Progenitor cell of endocrine pancreas (in vitro differentiated cells): ENCODE results near the gene STH. TPM values are rescaled to one million over a fixed set of nuclear protein-coding genes. Genes with fewer than 3 reads are reported as not detected.

Experiments used
- DNase-seq: peaks from one replicate; pipeline ENCODE4 v3.0.0; 2021; ENCODE audit warnings: low spot score; ENCODE audit not compliant: unreplicated experiment
- H3K27ac Mint-ChIP-seq: 2 replicates; pipeline ENCODE4 v1.8.0; 2021; ENCODE audit warnings: mild to moderate bottlenecking, moderate library complexity, mixed read lengths
- H3K27me3 Mint-ChIP-seq: 2 replicates; pipeline ENCODE4 v1.8.0; 2021; ENCODE audit warnings: mixed read lengths
- H3K36me3 Mint-ChIP-seq: 2 replicates; pipeline ENCODE4 v1.8.0; 2022; ENCODE audit warnings: mixed read lengths; ENCODE audit not compliant: insufficient read depth
- H3K4me1 Mint-ChIP-seq: 2 replicates; pipeline ENCODE4 v1.8.0; 2021; ENCODE audit warnings: low read depth, mixed read lengths
- H3K4me3 Mint-ChIP-seq: 2 replicates; pipeline ENCODE4 v1.8.0; 2021; ENCODE audit warnings: low read depth, mild to moderate bottlenecking, moderate library complexity, mixed read lengths
- H3K9me3 Mint-ChIP-seq: 2 replicates; pipeline ENCODE4 v1.8.0; 2021; ENCODE audit warnings: low read depth, mixed read lengths
- total RNA-seq: library from RNA; stranded (reverse); gene quantifications from 2 replicates; pipeline ENCODE4 v1.2.1, GENCODE V29; 2021
- TF ChIP-seq, protein P1 (sequence below): fragments of 200-600 bp; sonication (generic); IDR thresholded peaks from one replicate; pipeline ENCODE4 v1.5.0; 2021; ENCODE audit warnings: antibody characterized with exemption, mild to moderate bottlenecking; ENCODE audit not compliant: unreplicated experiment

The STH gene
- total RNA-seq, 1 donor from 2014 or later, result not detected

- Mint-ChIP-seq H3K27me3 (no peaks in the 10 kb centered on the region), H3K4me1 (peaks cover 12% of the 10 kb centered on the region), H3K36me3 (peaks cover 34% of the 10 kb centered on the region), H3K9me3 (no peaks in the 10 kb centered on the region), H3K27ac (peak overlapping the region; percentile 85), H3K4me3 (no peak overlapping the region)
- DNase-seq, result no peak
- TF ChIP-seq, protein P1, sequence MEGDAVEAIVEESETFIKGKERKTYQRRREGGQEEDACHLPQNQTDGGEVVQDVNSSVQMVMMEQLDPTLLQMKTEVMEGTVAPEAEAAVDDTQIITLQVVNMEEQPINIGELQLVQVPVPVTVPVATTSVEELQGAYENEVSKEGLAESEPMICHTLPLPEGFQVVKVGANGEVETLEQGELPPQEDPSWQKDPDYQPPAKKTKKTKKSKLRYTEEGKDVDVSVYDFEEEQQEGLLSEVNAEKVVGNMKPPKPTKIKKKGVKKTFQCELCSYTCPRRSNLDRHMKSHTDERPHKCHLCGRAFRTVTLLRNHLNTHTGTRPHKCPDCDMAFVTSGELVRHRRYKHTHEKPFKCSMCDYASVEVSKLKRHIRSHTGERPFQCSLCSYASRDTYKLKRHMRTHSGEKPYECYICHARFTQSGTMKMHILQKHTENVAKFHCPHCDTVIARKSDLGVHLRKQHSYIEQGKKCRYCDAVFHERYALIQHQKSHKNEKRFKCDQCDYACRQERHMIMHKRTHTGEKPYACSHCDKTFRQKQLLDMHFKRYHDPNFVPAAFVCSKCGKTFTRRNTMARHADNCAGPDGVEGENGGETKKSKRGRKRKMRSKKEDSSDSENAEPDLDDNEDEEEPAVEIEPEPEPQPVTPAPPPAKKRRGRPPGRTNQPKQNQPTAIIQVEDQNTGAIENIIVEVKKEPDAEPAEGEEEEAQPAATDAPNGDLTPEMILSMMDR, result no peak
These were observed 45.9 kb downstream of the STH start for GRCh38 chr17:46044989-46045388.

- H3K27me3 Mint-ChIP-seq, result no peaks in the 10 kb centered on the region
- peak overlapping the region; percentile 18 for H3K27ac Mint-ChIP-seq
These were observed 46.6 kb downstream of the STH start for GRCh38 chr17:46045639-46046038.

DNA sequence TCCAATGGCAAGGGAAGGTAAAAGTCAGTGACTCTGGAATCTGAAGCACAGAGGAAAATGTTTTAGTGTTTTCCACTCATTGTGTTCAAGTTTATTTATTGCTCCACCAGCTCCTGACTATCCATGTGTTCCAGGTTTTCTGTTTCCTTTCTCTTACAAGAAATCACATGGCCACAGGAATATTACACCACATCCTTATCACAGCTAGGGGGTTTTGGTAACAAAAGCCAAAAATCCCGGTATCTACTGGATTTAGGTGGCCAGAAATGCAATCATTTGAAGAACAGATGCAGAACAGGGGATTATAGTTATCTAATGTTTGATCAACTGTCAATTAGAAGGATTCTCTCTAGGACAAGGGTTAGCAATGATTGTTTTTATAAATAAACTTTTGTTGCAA, 47.9 kb downstream of the STH start:
- H3K4me1 Mint-ChIP-seq, result peaks cover 25% of the 10 kb centered on the region
- no peak overlapping the region for H3K4me3 Mint-ChIP-seq
- no peaks in the 10 kb centered on the region for H3K9me3 Mint-ChIP-seq
- no peaks in the 10 kb centered on the region for H3K27me3 Mint-ChIP-seq
- peaks cover 39% of the 10 kb centered on the region for H3K36me3 Mint-ChIP-seq
- DNase-seq, result no peak
- no peak overlapping the region for H3K27ac Mint-ChIP-seq
- TF ChIP-seq, protein P1, result no peak

More at GRCh38 chr17:46045639-46046038, 46.6 kb downstream of the STH start:
- no peak for DNase-seq
- no peaks in the 10 kb centered on the region for H3K9me3 Mint-ChIP-seq
- H3K36me3 Mint-ChIP-seq, result peaks cover 34% of the 10 kb centered on the region
- H3K4me3 Mint-ChIP-seq, result no peak overlapping the region
- TF ChIP-seq, protein P1, result no peak
- peaks cover 14% of the 10 kb centered on the region for H3K4me1 Mint-ChIP-seq

- Mint-ChIP-seq H3K27ac (no peak overlapping the region), H3K9me3 (no peaks in the 10 kb centered on the region), H3K27me3 (no peaks in the 10 kb centered on the region), H3K36me3 (peaks cover 41% of the 10 kb centered on the region), H3K4me3 (no peak overlapping the region), H3K4me1 (peaks cover 28% of the 10 kb centered on the region)
- no peak for DNase-seq
- TF ChIP-seq, protein P1, result no peak
These were observed 48.3 kb downstream of the STH start for GRCh38 chr17:46047398-46047797.

DNA sequence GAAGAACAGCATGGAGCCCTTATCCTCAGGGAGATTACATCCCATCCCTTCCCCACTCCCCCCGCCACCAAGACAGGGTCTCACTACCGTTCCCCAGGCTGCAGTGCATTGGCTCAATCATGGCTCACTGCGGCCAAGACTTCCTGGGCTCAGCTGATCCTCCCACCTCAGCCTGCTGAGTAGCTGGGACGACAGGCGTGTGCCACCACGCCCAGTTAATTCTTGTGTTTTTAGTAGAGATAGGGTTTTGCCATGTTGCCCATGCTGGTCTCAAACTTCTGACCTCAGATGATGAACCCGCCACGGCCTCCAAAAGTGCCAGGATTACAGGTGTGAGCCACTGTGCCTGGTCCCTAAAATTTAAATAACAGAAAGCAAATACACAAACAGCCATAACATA, 48.8 kb downstream of the STH start:
- no peaks in the 10 kb centered on the region for H3K9me3 Mint-ChIP-seq
- no peaks in the 10 kb centered on the region for H3K27me3 Mint-ChIP-seq
- H3K27ac Mint-ChIP-seq, result no peak overlapping the region
- H3K4me3 Mint-ChIP-seq, result no peak overlapping the region
- peaks cover 29% of the 10 kb centered on the region for H3K4me1 Mint-ChIP-seq
- TF ChIP-seq, protein P1, result no peak
- H3K36me3 Mint-ChIP-seq, result peaks cover 41% of the 10 kb centered on the region
- DNase-seq, result no peak

Other genes with a start within 250 kb of the STH start
- not detected in 2 replicates for gene CRHR1, start 214.9 kb upstream of the STH start, total RNA-seq
- gene SPPL2C, start 154.4 kb upstream of the STH start, total RNA-seq, result not detected in 2 replicates
- 2.5 and 3.6 TPM in 2 replicates for gene MAPT, start 104.7 kb upstream of the STH start, total RNA-seq
- gene KANSL1, start 194.2 kb downstream of the STH start, total RNA-seq, result 173 and 174 TPM in 2 replicates